HepG2 (cell line): ENCODE measurements around the gene KCNH8. TPM values are rescaled to one million over a fixed set of nuclear protein-coding genes. Genes with fewer than 3 reads are reported as not detected.
A peak's percentile ranks its signal among the peaks of the same experiment; 100 is the strongest.

Experiments
- ATAC-seq: fragments of 200-7000 bp; cut with Tn5 transposase; 3 replicates; pipeline ENCODE4 v1.9.1; 2020; ENCODE audit warnings: mild to moderate bottlenecking, moderate library complexity
- BruUV-seq: library from RNA; stranded (reverse); fragments of 400-500 nt; replicated peaks from 2 replicates; lab custom pipeline; 2021; lab: Mats Ljungman, UMichigan
- CTCF ChIA-PET: fragments of 300-600 bp; formaldehyde crosslinking; extraction: SDS; loops from one replicate; lab custom pipeline; 2021; ENCODE audit warnings: low total read pairs, inconsistent platforms, low intra/inter-chr PET ratio; lab: Yijun Ruan, JAX
- POLR2A ChIA-PET: fragments of 350-600 bp; sonication (Branson Sonifier 250); formaldehyde crosslinking; loops from one replicate; lab custom pipeline; 2020; ENCODE audit warnings: antibody characterized with exemption, inconsistent platforms; lab: Yijun Ruan, JAX
- DNase-seq: peaks from one replicate; pipeline ENCODE4 v3.0.0-alpha.2; 2015; ENCODE audit warnings: low spot score
- FAIRE-seq: peaks from 3 replicates; lab custom pipeline; 2011; peaks lifted over from hg19 to GRCh38; lab: Jason Lieb, UNC
- H2AFZ ChIP-seq: one replicate; pipeline ENCODE4 v1.6.1; 2011; ENCODE audit warnings: low read length, inconsistent platforms
- H3K27ac ChIP-seq: fragments of 300-600 bp; 3 replicates; pipeline ENCODE4 v1.8.0; 2011; ENCODE audit warnings: mixed run types, mild to moderate bottlenecking, mixed read lengths, low read length, inconsistent platforms; ENCODE audit not compliant: insufficient read depth; ENCODE audit errors: extremely low read length
- H3K27me3 ChIP-seq, 2 experiments: fragments of 200-600 bp in 1 of 2; 2 replicates in 1 of 2; 3 replicates in 1 of 2; pipeline versions ENCODE4 v1.6.0 to v1.8.0; 2011; ENCODE audit warnings: low read length in 2 of 2, mild to moderate bottlenecking in 2 of 2, moderate library complexity in 2 of 2, inconsistent platforms in 1 of 2; ENCODE audit not compliant: insufficient read depth in 2 of 2, control insufficient read depth in 1 of 2
- H3K36me3 ChIP-seq, 2 experiments: fragments of 200-600 bp in 1 of 2; replicated peaks in 1 of 2; 2 replicates in 1 of 2; 3 replicates in 1 of 2; pipeline versions ENCODE4 v1.5.1 to v1.8.0; 2011; ENCODE audit warnings: low read length in 2 of 2, inconsistent platforms in 1 of 2; ENCODE audit not compliant: insufficient read depth in 2 of 2, control insufficient read depth in 1 of 2
- H3K4me1 ChIP-seq: 2 replicates; pipeline ENCODE4 v1.5.1; 2012; ENCODE audit warnings: low read length, inconsistent platforms; ENCODE audit not compliant: insufficient read depth
- H3K4me2 ChIP-seq: 2 replicates; pipeline ENCODE4 v1.6.0; 2011; ENCODE audit warnings: low read depth, low read length, inconsistent platforms
- H3K4me3 ChIP-seq, 3 experiments: fragments of 200-600 bp in 1 of 3; sonication (generic), shearing (Covaris generic) in 1 of 3; replicated peaks in 1 of 3; 2 replicates each; pipeline ENCODE4 v1.5.1; 2011 to 2016; ENCODE audit warnings: low read length in 3 of 3, inconsistent platforms in 2 of 3, low read depth in 2 of 3, mild to moderate bottlenecking in 2 of 3, control low read depth in 1 of 3, mixed read lengths in 1 of 3; ENCODE audit not compliant: insufficient read depth in 1 of 3
- H3K79me2 ChIP-seq: one replicate; pipeline ENCODE4 v1.6.1; 2011; ENCODE audit warnings: low read length, inconsistent platforms; ENCODE audit not compliant: insufficient read depth
- H3K9ac ChIP-seq: 2 replicates; pipeline ENCODE4 v1.6.0; 2011; ENCODE audit warnings: mild to moderate bottlenecking, low read depth, low read length, inconsistent platforms; ENCODE audit not compliant: insufficient read depth
- H3K9me3 ChIP-seq: 2 replicates; pipeline ENCODE4 v1.5.1; 2012; ENCODE audit warnings: mild to moderate bottlenecking, low read length
- H4K20me1 ChIP-seq: 2 replicates; pipeline ENCODE4 v1.6.0; 2011; ENCODE audit warnings: inconsistent platforms, mild to moderate bottlenecking, low read length, moderate library complexity; ENCODE audit not compliant: insufficient read depth
- KLF6 ChIP-seq: IDR thresholded peaks from 2 replicates; pipeline ENCODE4 v1.8.0; 2016; ENCODE audit warnings: missing biosample characterization, missing genetic modification reagents
- MATR3 ChIP-seq: sonication (generic); formaldehyde crosslinking; IDR thresholded peaks from 2 replicates; pipeline ENCODE4 v1.4.0; 2020; ENCODE audit warnings: missing genetic modification reagents
- NONO ChIP-seq, 2 experiments: fragments of 450-650 bp in 1 of 2; sonication (generic) in 1 of 2; formaldehyde crosslinking in 1 of 2; IDR thresholded peaks in 1 of 2; conservative IDR thresholded peaks in 1 of 2; 2 replicates each; pipeline versions ENCODE4 v1.6.1 to v1.8.0; 2017 to 2022; ENCODE audit warnings: mild to moderate bottlenecking in 1 of 2, missing genetic modification reagents in 1 of 2, moderate library complexity in 1 of 2
- POLR2A ChIP-seq, 2 experiments: IDR thresholded peaks; 2 replicates each; pipeline ENCODE4 v1.6.1; 2011; ENCODE audit warnings: low read depth in 2 of 2, low read length in 2 of 2, mild to moderate bottlenecking in 1 of 2, moderate library complexity in 1 of 2; ENCODE audit not compliant: insufficient read depth in 1 of 2
- SNRNP70 ChIP-seq: fragments of 200-400 bp; formaldehyde crosslinking; IDR thresholded peaks from 2 replicates; pipeline ENCODE4 v1.6.1; 2017; ENCODE audit warnings: mild to moderate bottlenecking, low read depth, low read length, moderate library complexity
- ZNF274 ChIP-seq: sonication (generic); formaldehyde crosslinking; IDR thresholded peaks from 2 replicates; pipeline ENCODE4 v1.5.1; 2020; ENCODE audit warnings: mild to moderate bottlenecking, missing genetic modification reagents
- ZNF431 ChIP-seq: sonication (generic); formaldehyde crosslinking; IDR thresholded peaks from 2 replicates; pipeline ENCODE4 v1.9.0; 2022; ENCODE audit warnings: missing genetic modification reagents, low read depth, mild to moderate bottlenecking, borderline replicate concordance
- ZNF670 ChIP-seq: sonication (generic); formaldehyde crosslinking; IDR thresholded peaks from 2 replicates; pipeline ENCODE4 v1.8.0; 2022; ENCODE audit warnings: mild to moderate bottlenecking, missing genetic modification reagents, borderline replicate concordance
- WGBS: methylation state at CpG from one replicate; pipeline ENCODE4 v1.1.6; 2017; ENCODE audit warnings: low lambda C conversion rate; 5-methylcytosine and 5-hydroxymethylcytosine counted together
- in situ Hi-C: cut with HindIII; loops from 2 replicates; pipeline ENCODE4 v1.10.0; 2017; ENCODE audit warnings: low pct_unique_long_range_greater_than_20kb; ENCODE audit not compliant: extremely low pct_ligation_motif_present
- intact Hi-C: fragments of 100-400 bp; cut with micrococcal nuclease; formaldehyde crosslinking; loops from one replicate; pipeline ENCODE4 v1.10.0; 2022; ENCODE audit not compliant: unreplicated experiment
- polyA plus RNA-seq, 8 experiments: library from polyadenylated mRNA; depleted of rRNA in 3 of 8; stranded (reverse) in 7 of 8; unstranded in 1 of 8; fragments of >200 nt; fragmentation: Illumina TruSeq in 4 of 8; extraction: Trizol in 4 of 8; gene quantifications; 2 replicates each; pipeline versions ENCODE4 v1.2.1 to v1.2.3, GENCODE V29; 2011 to 2016; ENCODE audit warnings: low read depth in 4 of 8, missing spikeins in 1 of 8, mixed read lengths in 1 of 8; ENCODE audit not compliant: insufficient read depth in 1 of 8
- total RNA-seq, 5 experiments: library from RNA; depleted of rRNA; stranded (reverse); fragments of >200 nt; fragmentation: Illumina TruSeq; extraction: Trizol; gene quantifications; 2 replicates each; pipeline ENCODE4 v1.2.3, GENCODE V29; 2016; ENCODE audit warnings: low read depth in 1 of 5
- TF ChIP-seq, protein P1 (sequence below): sonication (generic); formaldehyde crosslinking; IDR thresholded peaks from 2 replicates; pipeline ENCODE4 v1.5.1; 2020; ENCODE audit warnings: missing genetic modification reagents, mild to moderate bottlenecking, borderline replicate concordance
- TF ChIP-seq, protein P2 (sequence below): sonication (generic); formaldehyde crosslinking; IDR thresholded peaks from 2 replicates; pipeline ENCODE4 v1.4.0; 2020; ENCODE audit warnings: missing genetic modification reagents, borderline replicate concordance

KCNH8 gene
- total and polyA plus RNA-seq, 2 of the 13 experiments (the other 11 are each of a cell fraction or from before 2014, with no cell fraction given), result 0.04 TPM; not detected in 1

- TF ChIP-seq, protein P1, sequence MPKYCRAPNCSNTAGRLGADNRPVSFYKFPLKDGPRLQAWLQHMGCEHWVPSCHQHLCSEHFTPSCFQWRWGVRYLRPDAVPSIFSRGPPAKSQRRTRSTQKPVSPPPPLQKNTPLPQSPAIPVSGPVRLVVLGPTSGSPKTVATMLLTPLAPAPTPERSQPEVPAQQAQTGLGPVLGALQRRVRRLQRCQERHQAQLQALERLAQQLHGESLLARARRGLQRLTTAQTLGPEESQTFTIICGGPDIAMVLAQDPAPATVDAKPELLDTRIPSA (CRISPR knock-in tag), result no peak
- TF ChIP-seq KLF6 (CRISPR knock-in tag), result no peak
- no peak for TF ChIP-seq SNRNP70
- no peak for TF ChIP-seq NONO (IDR thresholded peaks at IDR 0.05)
- TF ChIP-seq NONO (CRISPR knock-in tag; conservative IDR thresholded peaks at IDR 0.05), result no peak
- no peak for TF ChIP-seq ZNF431 (CRISPR knock-in tag)
- no peak for TF ChIP-seq POLR2A (IDR thresholded peaks at IDR 0.05; ENCODE audit: insufficient read depth in 1 of 2, low read depth in 2 of 2, low read length in 2 of 2)
- TF ChIP-seq, all 625 proteins: peak for 0
Measured at GRCh38 chr3:19363071-19363470, 214.8 kb downstream of the KCNH8 start (continued).

- ChIA-PET POLR2A (no interaction called here), CTCF (no interaction called here)
- no peak overlapping the region for H3K27ac ChIP-seq
- no peak overlapping the region for H3K4me2 ChIP-seq
- 4% methylated on average over 8 of the region's 8 CpGs for WGBS
- H3K4me3 ChIP-seq, result no peak overlapping the region
- no peaks in the 10 kb centered on the region for H3K79me2 ChIP-seq
- no peak for FAIRE-seq
- no peaks in the 10 kb centered on the region for H3K9me3 ChIP-seq
- no peak for ATAC-seq
- H4K20me1 ChIP-seq, result no peaks in the 10 kb centered on the region
- H3K9ac ChIP-seq, result no peak overlapping the region
- peak; percentile 14 for DNase-seq
- H3K4me1 ChIP-seq, result no peaks in the 10 kb centered on the region
- intact Hi-C loops, result no loop called here
- BruUV-seq, result no TSS peak
- TF ChIP-seq, protein P2, sequence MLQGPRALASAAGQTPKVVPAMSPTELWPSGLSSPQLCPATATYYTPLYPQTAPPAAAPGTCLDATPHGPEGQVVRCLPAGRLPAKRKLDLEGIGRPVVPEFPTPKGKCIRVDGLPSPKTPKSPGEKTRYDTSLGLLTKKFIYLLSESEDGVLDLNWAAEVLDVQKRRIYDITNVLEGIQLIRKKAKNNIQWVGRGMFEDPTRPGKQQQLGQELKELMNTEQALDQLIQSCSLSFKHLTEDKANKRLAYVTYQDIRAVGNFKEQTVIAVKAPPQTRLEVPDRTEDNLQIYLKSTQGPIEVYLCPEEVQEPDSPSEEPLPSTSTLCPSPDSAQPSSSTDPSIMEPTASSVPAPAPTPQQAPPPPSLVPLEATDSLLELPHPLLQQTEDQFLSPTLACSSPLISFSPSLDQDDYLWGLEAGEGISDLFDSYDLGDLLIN (CRISPR knock-in tag), result no peak
- TF ChIP-seq ZNF274, result no peak
- no peak for TF ChIP-seq MATR3 (CRISPR knock-in tag)
- TF ChIP-seq ZNF670 (CRISPR knock-in tag), result no peak
- no peaks in the 10 kb centered on the region for H3K36me3 ChIP-seq
- H3K27me3 ChIP-seq, result no peaks in the 10 kb centered on the region
- no peak overlapping the region for H2AFZ ChIP-seq
- in situ Hi-C loops, result no loop called here
Measured at GRCh38 chr3:19364148-19364547, 215.8 kb downstream of the KCNH8 start.
